Renal cortical epithelial cell (primary cell): ENCODE measurements around the gene CD300LF. TPM values are rescaled to one million over a fixed set of nuclear protein-coding genes. Genes with fewer than 3 reads are reported as not detected.

ENCODE experiments used
- DNase-seq: peaks from one replicate; pipeline ENCODE4 v3.0.0-alpha.2; 2011; ENCODE audit warnings: low read depth
- total RNA-seq: library from RNA; depleted of rRNA; stranded (reverse); fragments of >200 nt; gene quantifications from 2 replicates; pipeline ENCODE4 v1.2.3, GENCODE V29; 2014

Gene CD300LF
- not detected in 2 replicates for total RNA-seq

DNA sequence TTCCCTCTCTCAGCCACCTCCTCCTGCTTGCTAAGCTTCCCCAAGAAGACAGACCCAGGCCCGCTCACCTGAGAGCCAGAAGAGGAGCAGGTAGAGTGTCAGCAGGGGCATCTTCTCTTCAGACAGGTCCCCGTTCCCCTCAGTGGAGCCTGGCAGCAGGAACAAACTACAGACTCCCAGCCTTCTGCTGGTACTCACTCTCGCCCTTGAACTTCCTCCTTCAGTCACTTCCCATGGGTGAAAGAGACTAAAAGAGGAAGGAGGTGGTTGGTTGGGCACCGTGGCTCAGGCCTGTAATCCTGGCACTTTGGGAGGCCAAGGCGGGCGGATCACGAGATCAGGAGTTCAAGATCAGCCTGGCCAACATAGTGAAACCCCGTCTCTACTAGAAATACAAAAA, at the start of gene CD300LF:
Gene CD300LF (minus strand): TSS at position 168 of the 400 bp plus-strand sequence. CDS start 57 bp downstream, at position 111.
- DNase-seq, result no peak

DNA sequence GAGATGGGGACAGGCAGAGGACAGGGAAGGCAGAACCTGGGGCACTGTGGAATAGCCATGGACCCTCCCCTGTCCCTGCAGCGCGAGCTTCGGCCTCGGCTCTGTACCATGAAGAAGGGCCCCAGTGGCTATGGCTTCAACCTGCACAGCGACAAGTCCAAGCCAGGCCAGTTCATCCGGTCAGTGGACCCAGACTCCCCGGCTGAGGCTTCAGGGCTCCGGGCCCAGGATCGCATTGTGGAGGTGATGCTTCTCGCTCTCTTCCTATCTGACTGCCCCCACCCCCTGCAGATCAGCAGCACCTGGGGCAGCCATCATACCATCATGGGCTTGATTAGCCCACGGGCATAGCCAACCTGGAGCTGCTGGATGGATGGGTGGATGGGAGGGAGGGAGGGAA, 49.2 kb upstream of the CD300LF start:
- no peak for DNase-seq

DNA sequence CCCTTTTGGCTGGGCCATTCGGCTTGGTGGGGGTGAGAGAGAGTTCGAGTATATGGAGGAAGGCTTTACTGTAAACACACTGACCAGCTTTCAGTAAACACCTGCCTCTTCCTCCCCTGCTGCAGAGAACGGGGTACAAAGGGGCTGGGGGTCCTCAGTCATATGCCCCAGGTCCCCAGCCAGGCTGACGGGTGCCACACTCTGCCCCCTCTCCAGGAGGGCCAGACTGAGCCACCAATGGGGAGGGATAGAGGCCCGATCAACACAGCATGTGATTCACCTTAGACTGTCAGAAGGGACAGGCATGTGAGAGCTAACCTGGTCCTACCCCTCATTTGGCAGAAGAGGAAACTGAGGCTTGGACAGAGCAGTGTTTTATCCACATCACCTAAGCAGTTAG, 48.7 kb upstream of the CD300LF start:
- no peak for DNase-seq

DNA sequence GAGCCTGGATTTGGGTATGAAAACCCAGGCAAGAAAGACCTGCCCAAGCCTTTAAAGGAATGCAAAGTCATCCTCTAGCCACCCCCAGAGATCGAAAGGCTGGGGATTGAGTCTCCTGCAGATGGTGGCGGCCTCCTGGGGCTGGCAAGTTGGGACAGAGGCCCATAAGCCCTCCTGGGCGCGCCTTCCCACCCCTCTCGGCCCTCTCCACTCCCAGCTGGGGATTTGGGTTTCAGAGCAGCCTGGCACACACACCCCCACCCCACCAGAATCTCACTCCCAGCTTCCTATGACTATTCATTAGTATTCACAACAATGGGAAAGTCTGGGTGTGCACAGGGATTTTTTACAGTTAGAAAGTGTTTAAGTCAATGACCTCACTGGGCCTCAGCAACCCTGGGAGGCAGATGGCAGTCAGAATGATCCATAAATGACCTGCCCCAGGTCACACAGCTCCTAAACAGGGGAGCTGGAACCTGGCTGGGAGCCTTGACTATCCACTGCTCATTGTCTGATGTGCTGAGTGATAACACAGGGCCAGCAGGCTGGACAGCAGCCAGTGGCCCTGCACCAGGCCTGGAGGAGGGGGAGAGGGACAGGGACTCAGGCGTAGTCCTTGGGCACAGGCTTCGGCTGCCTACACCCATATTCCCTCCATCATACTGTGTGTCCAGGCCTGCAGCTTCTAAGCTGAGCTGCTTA, 47.8 kb upstream of the CD300LF start:
- DNase-seq, result no peak

DNA sequence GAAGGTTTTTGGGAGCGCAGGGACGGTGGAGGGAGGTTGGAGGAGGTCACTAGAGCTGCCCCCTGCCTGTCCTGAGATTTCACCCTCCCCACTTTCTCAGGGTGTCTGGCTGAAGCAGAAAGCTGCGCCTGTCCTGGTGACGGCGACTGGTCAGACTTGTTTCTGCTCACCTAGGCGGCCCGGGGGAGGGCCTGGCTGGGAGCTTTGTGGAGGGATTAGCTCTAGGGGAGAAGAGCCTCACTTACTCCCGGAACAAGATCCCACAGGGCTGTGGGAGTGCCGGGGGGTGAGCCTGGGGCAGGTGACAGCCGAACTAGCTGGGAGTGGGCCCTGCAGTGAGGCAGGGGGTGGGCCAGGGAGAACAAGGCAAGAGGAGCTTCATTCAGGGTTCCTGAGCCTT, 47.2 kb upstream of the CD300LF start:
- no peak for DNase-seq

DNA sequence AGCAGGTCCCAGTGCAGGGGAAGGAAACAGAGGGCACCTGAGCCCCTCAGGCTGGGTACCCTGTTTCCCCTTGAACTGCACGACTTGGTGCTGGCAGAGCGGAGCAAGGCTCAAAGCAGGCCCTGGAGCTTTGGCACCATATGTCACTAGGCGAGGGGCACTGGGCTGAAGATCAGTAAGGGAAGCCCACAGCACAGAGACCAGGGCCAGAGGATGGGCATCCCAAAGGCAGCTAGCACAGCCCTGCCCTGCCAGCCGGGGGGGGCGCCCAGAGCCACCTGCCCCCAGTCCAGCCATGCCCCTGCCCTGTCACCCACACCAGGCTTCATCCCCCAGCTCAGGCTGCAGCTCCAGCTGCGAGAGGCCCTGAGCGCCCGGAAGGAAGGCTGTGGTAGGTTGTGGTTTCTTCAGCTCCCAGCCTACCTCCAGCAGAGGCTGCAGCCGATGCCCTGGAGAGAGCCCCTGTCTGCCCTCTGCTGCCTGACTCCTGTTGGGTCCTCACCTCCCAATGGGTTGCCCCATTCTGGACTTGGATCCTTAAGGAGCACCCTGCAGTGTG, 46.6 kb upstream of the CD300LF start:
- DNase-seq, result no peak

DNA sequence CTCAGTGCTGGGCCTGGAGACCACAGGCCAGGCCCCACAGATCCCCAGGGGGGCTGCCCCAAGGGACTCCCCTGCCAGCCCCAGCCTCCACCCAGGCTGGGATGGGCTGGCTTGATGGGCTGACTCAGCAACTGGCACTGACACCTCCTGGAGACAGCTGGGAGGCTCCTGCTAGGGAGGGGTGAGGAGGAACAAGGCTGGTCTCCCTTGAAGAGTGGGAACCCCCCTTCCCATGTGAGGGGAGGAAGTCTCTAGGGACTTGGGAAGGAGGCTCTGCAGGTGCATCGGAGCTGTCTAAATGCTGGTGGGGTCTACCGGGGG, 46.1 kb upstream of the CD300LF start:
- DNase-seq, result no peak

DNA sequence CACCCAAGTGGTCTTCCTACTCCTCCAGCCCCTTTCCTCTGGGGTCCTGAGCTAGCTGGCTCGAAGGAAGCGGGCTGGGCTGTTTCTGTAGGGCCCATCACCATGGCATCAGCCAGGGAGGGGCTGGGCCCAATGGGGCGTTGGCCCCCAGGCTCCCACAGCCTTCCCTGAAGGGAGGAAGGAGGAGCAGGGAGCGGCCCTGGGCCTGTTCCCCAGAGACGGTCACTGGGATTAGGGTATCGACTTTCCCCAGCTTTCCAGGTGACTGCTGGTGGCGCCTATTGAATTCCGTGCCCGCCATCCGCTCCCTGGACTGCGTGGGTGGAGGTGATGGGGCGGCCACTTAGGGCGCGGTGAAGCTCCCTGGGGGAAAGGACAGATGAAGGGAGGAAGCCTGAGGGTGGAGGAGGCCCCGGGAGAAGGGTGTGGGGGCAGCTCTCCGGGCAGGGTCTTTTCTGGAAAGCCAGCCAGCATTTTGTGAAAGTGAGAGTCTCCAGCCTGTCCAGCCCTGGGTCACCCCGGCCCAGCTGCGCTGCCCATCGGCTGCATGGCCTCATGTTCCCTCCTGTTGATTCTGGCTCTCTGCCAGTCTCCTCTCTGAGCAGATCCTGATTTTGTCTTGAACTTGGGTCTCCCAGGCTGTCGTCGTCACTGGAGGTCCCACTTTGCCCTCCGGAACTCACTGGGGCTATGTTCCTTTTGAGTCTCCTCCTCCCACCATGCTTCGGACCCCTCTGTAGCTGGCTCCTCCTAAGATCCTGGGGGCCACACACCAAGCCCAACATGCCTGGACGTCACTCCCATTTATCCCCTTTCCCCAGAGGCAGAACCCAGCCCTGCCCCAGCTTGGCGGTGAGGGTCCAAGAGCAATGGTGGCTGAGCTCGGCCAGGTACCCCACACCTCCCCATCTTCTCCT, 45.5 kb upstream of the CD300LF start:
- DNase-seq, result no peak

DNA sequence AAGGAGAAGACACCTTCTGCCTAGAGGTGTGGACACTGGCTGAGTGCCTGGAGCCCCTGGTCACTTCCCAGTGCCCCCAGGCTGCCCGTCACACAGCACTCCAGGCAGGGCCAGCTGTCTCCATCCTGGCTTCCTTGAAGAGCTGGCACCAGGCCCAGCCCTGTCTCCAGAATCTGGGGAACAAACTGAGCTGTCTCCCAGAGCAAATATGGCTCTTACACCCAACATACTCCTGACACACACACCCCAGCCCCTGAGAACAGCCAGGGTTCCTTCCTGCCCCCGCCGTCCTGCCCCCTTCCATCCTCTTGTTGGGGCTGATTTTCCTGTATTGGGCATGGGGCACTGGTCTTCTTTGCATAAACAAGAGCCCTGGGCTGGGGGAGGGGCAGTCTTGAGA, 44.8 kb upstream of the CD300LF start:
- no peak for DNase-seq

DNA sequence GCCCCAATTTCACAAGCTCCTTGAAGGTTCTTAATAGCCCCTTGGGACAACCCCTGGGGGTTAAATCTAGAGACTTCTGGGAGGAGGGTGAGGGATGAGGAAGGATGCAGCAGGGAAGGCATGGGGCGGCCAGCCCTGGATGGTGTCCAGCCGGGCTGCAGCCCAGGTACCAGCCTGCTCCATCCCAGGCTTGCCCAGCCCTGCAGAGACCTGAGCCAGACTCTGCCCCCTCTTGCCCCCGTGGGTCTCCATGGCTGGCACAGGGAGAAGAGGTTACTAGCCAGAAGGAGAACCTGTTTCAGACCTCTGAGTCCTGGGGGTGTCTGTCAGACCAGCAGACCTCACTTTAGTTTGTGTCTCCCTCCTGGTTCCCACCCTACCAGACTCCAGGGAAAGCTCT, 44.2 kb upstream of the CD300LF start:
- no peak for DNase-seq

DNA sequence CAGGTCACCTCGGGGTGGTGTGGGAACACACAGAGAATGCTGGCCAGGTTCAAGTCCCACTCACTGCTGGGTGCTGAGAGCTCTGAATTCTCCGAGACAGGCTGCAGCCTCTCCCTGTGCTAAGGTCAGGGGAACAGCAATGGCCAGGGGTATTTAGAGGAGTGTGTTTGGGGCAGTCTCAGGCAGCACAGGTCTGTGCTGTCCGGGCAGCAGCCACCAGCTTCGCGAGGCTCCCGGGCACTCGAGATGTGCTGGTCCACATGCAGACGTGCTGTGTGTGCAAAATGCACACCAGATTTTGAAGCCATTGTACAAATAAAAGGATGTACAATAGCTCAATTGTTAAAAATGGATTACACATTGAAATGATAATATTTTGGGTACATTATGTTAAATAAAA, 42.8 kb upstream of the CD300LF start:
- no peak for DNase-seq

DNA sequence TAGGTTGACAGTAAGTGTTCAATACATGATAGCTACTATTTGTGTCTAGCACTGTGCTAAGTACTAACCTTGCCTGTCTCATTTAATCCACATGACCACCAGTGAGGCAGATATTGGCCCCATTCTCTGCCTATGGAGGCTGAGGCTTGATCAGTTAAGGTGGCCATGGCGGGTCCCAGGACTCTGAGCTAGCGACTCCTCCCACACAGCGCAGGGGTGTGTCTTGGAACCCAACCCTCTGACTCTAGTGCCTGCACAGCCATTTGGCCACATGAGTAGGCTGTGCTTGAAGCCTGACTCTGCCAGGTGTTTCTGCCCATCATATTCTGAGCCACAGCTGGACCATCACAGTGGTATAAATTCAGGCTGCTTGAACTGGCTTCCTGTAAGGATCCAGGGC, 42.1 kb upstream of the CD300LF start:
- no peak for DNase-seq

DNA sequence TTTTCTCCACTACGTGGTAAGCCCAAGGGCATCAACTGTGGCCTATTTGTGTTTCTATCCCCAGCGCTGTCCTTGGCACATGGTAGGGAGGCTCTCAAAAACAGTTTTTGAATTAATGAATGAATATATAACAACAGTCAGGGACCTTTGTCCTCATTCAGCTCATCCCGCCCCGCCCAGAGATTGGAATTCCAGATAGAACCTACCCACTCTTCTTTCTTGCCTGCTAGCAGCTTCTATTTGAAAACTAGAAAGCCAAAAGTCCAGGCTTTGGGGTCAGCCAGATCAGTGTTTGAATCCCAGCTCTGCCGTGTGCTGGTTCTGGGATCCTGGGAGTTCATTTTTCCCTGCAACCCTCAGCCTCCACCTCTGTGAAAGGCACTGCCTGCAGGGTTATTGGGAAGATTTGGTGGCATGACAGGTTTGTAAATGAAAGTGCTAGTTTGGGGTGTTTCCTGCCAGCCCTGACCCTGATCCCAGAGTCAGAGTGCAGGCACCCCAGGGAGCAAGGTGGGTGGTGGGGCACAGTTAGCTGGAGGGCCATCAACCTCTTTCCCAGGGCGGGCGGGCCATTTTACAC, 40.2 kb upstream of the CD300LF start:
- no peak for DNase-seq

DNA sequence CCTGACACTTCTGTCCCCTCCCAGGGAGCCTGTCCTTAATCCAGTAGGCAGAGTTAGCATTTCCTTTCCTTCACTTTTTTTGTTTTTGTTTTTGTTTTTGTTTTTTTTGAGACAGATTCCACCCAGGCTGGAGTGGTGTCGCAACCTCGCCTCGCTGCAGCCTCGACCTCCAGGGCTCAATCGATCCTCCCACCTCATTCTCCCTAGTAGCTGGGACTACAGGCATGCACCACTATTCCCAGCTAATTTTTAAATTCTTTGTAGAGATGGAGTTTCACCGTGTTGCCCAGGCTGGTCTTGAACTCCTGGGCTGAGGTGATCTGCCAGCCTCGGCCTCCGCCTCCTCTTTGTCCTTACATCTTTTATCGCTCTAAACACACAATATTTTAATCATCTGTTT, 39.7 kb upstream of the CD300LF start:
- DNase-seq, result no peak

DNA sequence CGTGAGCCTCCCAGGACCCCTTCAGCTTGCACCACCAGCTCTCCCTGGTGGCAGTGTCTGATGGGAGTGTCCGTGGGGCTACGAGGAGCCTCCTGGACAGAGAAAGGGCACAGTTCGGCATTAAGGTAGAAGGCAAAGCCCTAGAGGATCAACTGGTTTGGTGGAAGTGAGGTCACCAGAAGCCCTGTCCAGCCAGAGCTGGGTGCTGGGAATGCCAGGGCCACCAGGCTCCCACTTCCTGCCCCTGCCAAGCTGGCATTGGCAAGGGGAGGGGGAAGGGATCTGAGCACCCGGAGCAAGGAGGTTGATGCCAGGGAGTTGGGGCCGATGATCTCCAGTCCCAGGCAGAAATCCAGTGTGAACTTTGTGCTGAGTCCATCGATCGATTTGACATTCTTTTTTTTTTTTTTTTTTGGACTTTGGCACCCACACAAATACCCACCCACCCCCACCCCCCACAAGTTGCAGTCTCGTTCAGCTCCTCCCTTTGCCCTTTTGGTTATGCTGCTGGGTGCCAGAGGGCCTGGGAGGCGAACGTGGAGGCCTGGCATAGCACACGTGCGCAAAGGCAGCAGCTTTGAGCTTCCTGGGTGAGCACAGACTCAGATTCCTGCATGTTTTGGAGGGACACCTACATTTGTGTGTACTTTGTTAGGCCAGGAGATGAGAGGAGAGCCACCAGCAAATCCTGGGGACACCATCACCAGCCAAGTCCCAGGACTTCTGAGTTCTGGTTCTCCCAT, 37.8 kb upstream of the CD300LF start:
- DNase-seq, result peak; percentile 48

DNA sequence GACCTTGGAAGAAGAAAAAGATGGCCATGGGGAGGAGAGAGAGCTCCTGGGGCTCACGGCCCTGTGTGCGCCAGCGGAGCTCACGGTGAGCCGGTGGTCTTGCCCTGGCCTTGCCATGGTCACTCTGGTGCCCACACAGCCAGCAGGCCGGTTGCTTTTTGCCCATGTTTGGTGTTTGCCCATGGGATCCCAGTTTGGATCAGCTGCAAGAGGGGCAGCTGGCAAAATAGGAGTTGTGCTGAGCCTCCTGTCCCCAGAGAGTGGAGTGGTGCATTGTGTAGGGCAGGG, 37.3 kb upstream of the CD300LF start:
- DNase-seq, result no peak

DNA sequence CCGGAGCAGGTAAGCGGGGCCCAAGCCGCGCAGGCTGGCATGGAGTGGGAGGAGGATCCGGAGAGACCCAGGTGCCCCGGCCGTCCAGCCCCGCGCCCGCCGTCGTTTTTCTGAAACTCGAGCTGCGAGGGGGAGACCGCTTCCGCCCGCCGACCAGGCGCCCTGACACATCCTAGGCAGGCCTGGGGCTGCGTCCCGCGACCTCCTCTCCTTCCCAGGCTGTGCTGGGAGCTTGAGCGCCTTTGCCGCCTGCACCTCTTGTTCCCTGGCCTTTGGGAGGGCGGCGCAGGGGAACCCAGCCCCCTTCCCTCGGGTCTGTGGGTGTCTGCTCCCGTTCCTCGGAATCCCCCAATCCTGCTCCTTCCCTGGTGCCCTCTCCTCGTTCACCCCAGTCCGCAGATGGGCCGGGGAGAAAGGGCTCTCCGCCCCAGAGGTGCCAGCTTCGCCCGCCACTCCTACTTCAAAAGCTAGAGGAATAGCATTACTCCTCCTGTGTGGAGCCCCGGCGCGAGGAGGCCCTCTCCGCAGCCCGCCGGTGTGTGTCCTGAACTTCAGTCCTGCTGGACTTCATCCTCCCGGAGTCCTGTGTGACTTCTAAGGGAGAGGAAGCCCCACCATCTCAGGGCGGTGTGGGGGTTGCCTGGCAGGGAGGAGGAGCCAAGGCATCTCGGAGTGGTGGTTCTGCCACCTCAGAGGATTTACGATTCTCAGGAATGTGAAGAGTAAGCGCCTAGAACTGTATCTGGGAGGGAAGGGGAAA, 36.7 kb upstream of the CD300LF start:
- peak; percentile 56 for DNase-seq

DNA sequence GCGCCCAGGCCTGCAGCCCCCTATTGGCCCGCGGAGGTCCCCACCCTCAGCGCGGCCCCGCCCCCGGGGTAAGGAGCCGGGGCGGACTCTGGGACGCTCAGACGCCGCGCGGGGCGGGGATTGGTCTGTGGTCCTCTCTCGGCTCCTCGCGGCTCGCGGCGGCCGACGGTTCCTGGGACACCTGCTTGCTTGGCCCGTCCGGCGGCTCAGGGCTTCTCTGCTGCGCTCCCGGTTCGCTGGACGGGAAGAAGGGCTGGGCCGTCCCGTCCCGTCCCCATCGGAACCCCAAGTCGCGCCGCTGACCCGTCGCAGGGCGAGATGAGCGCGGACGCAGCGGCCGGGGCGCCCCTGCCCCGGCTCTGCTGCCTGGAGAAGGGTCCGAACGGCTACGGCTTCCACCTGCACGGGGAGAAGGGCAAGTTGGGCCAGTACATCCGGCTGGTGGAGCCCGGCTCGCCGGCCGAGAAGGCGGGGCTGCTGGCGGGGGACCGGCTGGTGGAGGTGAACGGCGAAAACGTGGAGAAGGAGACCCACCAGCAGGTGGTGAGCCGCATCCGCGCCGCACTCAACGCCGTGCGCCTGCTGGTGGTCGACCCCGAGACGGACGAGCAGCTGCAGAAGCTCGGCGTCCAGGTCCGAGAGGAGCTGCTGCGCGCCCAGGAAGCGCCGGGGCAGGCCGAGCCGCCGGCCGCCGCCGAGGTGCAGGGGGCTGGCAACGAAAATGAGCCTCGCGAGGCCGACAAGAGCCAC, 36.0 kb upstream of the CD300LF start, which contains the start of gene NHERF1:
Gene NHERF1 (plus strand): TSS at position 100 of the 750 bp plus-strand sequence. CDS start 219 bp downstream, at position 319.
- DNase-seq, result peak; percentile 72

DNA sequence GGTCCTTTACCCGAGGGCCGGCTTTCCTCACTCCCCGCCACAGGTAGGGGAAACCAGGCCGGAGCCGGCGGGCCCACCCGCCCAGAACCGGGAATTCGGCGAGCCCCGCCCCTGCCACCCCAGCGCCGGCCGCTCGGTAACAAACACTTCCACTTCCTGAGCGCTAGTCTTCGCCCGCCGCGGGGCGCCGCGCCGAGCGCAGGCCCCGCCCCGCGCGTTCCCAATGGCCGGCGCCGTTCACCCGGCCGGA, 35.5 kb upstream of the CD300LF start:
- DNase-seq, result no peak

DNA sequence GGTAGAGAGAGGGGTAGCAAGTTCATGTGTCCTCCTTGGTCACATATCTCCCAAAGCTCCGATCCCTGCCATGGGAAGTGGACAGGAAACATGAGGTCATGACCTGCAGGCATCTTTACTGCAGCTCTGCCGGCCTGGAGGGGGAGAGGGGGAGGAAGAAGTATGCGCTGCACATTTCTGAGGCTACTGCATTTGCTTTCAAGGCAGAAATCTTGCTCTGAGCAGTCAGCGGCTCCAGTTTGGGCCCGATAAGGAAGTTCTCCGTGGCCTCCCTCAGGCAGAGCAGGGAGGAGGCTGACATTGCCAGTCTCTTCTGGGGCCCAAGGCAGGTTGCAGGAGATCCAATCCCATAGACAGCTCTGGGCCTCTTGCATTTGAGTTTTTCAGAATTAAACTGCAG, 34.2 kb upstream of the CD300LF start:
- DNase-seq, result no peak

DNA sequence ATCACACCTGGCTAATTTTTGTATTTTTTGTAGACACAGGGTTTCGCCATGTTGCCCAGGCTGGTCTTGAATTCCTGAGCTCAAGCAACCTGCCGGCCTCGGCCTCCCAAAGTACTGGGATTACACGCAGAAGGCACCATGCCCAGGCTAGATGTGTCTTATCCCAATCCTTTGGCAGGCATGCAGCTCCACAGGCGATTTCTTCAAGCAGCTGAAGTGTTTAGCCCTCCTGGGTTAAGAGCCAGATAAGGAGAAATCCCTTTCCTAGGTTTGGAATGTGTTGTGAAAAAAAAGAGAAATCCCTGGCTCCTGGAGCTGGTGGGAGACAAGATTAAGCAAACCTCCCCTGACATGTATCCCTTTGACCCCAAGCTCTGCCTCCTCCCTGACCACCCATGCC, 33.7 kb upstream of the CD300LF start:
- no peak for DNase-seq
